ENCODE data around the gene LMNB1. TPM values are rescaled to one million over a fixed set of nuclear protein-coding genes. Genes with fewer than 3 reads are reported as not detected.

LMNB1 gene
- total and polyA plus RNA-seq, 12 donors: 0.78 to 14.7 (median 1.4) TPM

DNA sequence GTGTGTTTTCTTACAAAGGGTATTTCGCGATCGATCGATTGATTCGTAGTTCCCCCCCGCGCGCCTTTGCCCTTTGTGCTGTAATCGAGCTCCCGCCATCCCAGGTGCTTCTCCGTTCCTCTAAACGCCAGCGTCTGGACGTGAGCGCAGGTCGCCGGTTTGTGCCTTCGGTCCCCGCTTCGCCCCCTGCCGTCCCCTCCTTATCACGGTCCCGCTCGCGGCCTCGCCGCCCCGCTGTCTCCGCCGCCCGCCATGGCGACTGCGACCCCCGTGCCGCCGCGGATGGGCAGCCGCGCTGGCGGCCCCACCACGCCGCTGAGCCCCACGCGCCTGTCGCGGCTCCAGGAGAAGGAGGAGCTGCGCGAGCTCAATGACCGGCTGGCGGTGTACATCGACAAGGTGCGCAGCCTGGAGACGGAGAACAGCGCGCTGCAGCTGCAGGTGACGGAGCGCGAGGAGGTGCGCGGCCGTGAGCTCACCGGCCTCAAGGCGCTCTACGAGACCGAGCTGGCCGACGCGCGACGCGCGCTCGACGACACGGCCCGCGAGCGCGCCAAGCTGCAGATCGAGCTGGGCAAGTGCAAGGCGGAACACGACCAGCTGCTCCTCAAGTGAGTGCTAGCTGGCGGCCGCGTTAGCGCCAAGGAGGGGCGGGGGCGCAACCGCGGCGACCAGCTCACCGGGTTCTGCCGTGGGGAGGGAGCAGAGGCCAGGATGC is 480 bp downstream of the LMNB1 start:
- Histone ChIP-seq H3K9me3 (no peaks in the 10 kb centered on the region), H3K36me3 (no peaks in the 10 kb centered on the region), H3K4me3 (peak overlapping the region; percentile 53 to 90 (median 74)), H3K27me3 (no peaks in the 10 kb centered on the region), H3K27ac (peak overlapping the region; percentile 36 to 92 (median 84)), H3K4me1 (peaks cover 0 to 36% (median 17%) of the 10 kb centered on the region in 9 donors)
- 0 to 1% methylated on average over 91 to 93 of the region's 93 CpGs for WGBS, 2 donors
- ATAC-seq: peak in 6 of 8 donors; percentile 4 to 44 (median 30)
- intact Hi-C loops (cut with DNase I): loop anchor here in 5 of 10 donors (2.0 to 5.0 kb wide), 3 partner anchors 101 to 120 kb away; no protein-coding TSS in a partner anchor
- DNase-seq: peak; percentile 17 to 47
- TF ChIP-seq, protein P1, sequence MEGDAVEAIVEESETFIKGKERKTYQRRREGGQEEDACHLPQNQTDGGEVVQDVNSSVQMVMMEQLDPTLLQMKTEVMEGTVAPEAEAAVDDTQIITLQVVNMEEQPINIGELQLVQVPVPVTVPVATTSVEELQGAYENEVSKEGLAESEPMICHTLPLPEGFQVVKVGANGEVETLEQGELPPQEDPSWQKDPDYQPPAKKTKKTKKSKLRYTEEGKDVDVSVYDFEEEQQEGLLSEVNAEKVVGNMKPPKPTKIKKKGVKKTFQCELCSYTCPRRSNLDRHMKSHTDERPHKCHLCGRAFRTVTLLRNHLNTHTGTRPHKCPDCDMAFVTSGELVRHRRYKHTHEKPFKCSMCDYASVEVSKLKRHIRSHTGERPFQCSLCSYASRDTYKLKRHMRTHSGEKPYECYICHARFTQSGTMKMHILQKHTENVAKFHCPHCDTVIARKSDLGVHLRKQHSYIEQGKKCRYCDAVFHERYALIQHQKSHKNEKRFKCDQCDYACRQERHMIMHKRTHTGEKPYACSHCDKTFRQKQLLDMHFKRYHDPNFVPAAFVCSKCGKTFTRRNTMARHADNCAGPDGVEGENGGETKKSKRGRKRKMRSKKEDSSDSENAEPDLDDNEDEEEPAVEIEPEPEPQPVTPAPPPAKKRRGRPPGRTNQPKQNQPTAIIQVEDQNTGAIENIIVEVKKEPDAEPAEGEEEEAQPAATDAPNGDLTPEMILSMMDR (IDR thresholded peaks at IDR 0.05): peak in 2 of 9 donors; percentile 19 to 30

DNA sequence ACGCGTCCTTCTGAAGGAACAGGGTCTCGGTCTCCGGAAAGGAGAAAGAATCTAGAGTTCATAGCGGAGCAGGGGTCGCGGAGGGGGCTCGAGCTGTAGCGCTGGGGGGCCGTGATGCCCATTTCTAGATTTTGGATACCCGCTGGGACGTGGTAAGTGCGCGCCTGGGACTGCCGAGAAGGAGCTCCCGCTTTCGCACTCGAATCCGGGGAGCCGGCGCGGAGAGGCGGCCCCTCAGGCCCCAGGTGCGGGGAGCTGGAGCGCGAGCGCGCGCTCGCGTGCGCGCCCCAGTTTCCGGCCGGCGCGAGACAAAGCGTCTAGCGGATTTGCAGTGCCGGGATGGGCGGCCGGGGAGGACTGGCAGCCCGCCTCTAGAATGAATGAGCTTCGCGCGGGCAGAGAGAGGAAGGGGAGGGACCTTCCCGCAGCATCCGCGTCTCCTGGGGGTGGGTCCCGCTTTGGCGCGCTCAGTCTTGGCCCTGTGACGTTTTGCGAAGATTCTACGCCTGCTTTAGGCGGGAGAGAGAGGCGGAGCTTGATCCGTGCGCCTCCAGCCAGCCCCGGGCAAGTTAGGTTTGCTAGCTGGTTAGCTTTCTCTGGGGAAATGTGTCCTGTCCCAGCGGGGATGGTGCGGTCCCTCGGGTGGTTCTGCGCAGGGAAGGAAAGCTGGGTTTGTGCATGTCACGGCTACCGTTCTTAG is 1.2 kb downstream of the LMNB1 start:
- peak; percentile 71 to 87 (median 79) for ATAC-seq
- intact Hi-C loops (cut with DNase I): loop anchor here in 5 of 10 donors (2.0 to 5.0 kb wide), 3 partner anchors 101 to 121 kb away; no protein-coding TSS in a partner anchor
- H3K27me3 ChIP-seq: no peaks in the 10 kb centered on the region
- H3K4me3 ChIP-seq: peak overlapping the region; percentile 53 to 90 (median 74)
- peak; percentile 82 to 86 for DNase-seq
- 0 to 1% methylated on average over 66 of the region's 66 CpGs for WGBS, 2 donors
- TF ChIP-seq, protein P1 (IDR thresholded peaks at IDR 0.05): no peak
- no peaks in the 10 kb centered on the region for H3K36me3 ChIP-seq
- H3K27ac ChIP-seq: peak overlapping the region in 9 of 10 donors; percentile 67 to 92 (median 84)
- peaks cover 0 to 36% (median 17%) of the 10 kb centered on the region in 9 donors for H3K4me1 ChIP-seq
- no peaks in the 10 kb centered on the region for H3K9me3 ChIP-seq

DNA sequence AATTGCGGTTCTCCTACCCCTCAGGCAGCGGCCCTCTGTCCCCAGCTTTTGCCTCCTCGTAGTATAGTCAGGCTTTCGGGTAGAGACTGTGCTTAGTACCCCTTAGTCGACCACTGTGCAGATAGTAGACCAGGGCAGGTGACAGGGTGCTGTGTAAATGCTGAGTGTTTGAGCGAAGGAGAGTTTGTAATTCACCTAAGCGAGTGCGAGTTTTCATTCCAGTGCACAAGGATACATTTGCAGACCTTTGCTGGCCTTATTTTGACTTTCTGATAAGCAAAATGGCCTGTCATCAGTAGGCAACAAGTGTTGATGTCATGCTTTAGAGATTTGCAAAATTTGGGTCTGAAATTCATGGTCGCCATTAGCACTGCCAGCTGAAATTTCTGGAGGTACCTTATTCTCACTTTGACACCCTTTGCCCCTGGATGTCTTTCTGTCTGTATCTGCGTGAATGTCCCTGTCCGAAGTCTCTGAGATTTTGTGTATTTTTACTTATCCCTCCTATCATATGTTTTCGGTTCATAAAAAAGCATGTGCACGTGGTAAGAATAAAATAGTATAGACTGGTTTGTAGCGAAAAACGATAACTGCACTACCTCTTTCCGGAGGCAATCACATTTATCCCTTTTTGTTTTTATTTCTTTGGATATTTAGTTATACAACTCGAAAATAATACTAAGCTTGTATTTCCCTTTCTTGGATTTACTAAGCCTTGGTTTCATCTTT is 1.9 kb downstream of the LMNB1 start:
- ATAC-seq: no peak
- DNase-seq: no peak
- WGBS, 2 donors: 18 to 24% methylated on average over 17 of the region's 17 CpGs
- TF ChIP-seq, protein P1 (IDR thresholded peaks at IDR 0.05): no peak
- intact Hi-C loops (cut with DNase I): loop anchor here in 4 of 10 donors (5.0 kb wide), 2 partner anchors 107 to 122 kb away; no protein-coding TSS in a partner anchor
- Histone ChIP-seq H3K9me3 (no peaks in the 10 kb centered on the region), H3K4me3 (peak overlapping the region in 9 of 10 donors; percentile 53 to 90 (median 76)), H3K27me3 (no peaks in the 10 kb centered on the region), H3K4me1 (peaks cover 0 to 36% (median 17%) of the 10 kb centered on the region in 9 donors), H3K27ac (peak overlapping the region in 9 of 10 donors; percentile 41 to 92 (median 84)), H3K36me3 (no peaks in the 10 kb centered on the region)
